Measurements from ENCODE around the gene ANTXR2. TPM values are rescaled to one million over a fixed set of nuclear protein-coding genes. Genes with fewer than 3 reads are reported as not detected.

ANTXR2 gene
- total and polyA plus RNA-seq, 2 of the 8 experiments (the other 6 are each of a cell fraction or from before 2014, with no cell fraction given) = 1.1 to 7.5 TPM

DNA sequence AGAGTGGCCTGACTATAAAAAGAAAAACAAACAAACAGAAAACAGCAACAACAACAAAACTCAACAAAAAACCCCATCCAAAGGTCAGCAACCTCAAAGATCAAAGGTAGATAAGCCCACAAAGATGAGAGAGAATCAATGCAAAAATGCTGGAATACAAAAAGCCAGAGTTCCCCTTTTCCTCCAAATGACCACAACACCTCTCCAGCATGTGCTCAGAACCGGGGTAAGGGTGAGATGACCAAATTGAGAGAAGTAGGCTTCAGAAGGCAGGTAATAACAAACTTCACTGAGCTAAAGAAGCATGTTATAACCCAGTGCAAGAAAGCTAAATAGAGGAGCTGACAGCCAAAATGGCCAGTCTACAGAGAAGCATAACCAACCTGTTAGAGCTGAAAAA, 43.5 kb upstream of the ANTXR2 start:
- no peak overlapping the region for H3K4me2 ChIP-seq (ENCODE audit: insufficient read depth in 1 of 2, low read depth in 2 of 2, low read length in 2 of 2)
- H3K4ac ChIP-seq (replicated peaks; ENCODE audit: insufficient read length, low read depth, low read length) = no peak overlapping the region
- no peak overlapping the region for H3K4me3 ChIP-seq (ENCODE audit: extremely low read depth in 1 of 4, insufficient read depth in 2 of 4, low read depth in 3 of 4, low read length in 4 of 4)
- H2BK15ac ChIP-seq (ENCODE audit: low read length) = no peak overlapping the region
- no peak overlapping the region for H3K18ac ChIP-seq (ENCODE audit: extremely low read depth, low read length)
- no peak overlapping the region for H3K9ac ChIP-seq (replicated peaks in 1 of 4; ENCODE audit: extremely low read depth in 1 of 4, low read depth in 3 of 4, low read length in 3 of 4)
- no peaks in the 10 kb centered on the region for H3K79me1 ChIP-seq (ENCODE audit: low read depth, low read length)
- no peak overlapping the region for H3K56ac ChIP-seq (replicated peaks; ENCODE audit: insufficient read length, low read depth, low read length)
- no peaks in the 10 kb centered on the region for H3K4me1 ChIP-seq (replicated peaks in 1 of 4; ENCODE audit: control insufficient read depth in 3 of 4, insufficient read depth in 4 of 4, low read length in 3 of 4)
- H3K23ac ChIP-seq (ENCODE audit: insufficient read length) = no peak overlapping the region
- TF ChIP-seq SIN3A (conservative IDR thresholded peaks at IDR 0.05 in 1 of 2, IDR thresholded peaks at IDR 0.05 in 1 of 2; ENCODE audit: low read depth in 1 of 2, low read length in 2 of 2) (no peak), YY1 (IDR thresholded peaks at IDR 0.05; ENCODE audit: low read depth, low read length) (no peak), CBX5 (IDR thresholded peaks at IDR 0.05; ENCODE audit: low read depth, low read length) (no peak), BCL11A (IDR thresholded peaks at IDR 0.05; ENCODE audit: low read depth in 2 of 2, low read length in 2 of 2) (no peak), SIX5 (IDR thresholded peaks at IDR 0.05; ENCODE audit: low read depth, low read length) (no peak), SIRT6 (IDR thresholded peaks at IDR 0.05; ENCODE audit: low read length) (no peak), BACH1 (IDR thresholded peaks at IDR 0.05; ENCODE audit: low read length) (no peak), CBX8 (IDR thresholded peaks at IDR 0.05; ENCODE audit: borderline replicate concordance, low read depth, low read length) (no peak), FOSL1 (IDR thresholded peaks at IDR 0.05; ENCODE audit: insufficient read depth, low read depth, low read length) (no peak)
- TF ChIP-seq, protein P1, sequence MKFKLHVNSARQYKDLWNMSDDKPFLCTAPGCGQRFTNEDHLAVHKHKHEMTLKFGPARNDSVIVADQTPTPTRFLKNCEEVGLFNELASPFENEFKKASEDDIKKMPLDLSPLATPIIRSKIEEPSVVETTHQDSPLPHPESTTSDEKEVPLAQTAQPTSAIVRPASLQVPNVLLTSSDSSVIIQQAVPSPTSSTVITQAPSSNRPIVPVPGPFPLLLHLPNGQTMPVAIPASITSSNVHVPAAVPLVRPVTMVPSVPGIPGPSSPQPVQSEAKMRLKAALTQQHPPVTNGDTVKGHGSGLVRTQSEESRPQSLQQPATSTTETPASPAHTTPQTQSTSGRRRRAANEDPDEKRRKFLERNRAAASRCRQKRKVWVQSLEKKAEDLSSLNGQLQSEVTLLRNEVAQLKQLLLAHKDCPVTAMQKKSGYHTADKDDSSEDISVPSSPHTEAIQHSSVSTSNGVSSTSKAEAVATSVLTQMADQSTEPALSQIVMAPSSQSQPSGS (IDR thresholded peaks at IDR 0.05; ENCODE audit: low read length) = no peak
- TF ChIP-seq, protein P2, sequence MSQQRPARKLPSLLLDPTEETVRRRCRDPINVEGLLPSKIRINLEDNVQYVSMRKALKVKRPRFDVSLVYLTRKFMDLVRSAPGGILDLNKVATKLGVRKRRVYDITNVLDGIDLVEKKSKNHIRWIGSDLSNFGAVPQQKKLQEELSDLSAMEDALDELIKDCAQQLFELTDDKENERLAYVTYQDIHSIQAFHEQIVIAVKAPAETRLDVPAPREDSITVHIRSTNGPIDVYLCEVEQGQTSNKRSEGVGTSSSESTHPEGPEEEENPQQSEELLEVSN (IDR thresholded peaks at IDR 0.05) = no peak
- CTCF ChIA-PET (ENCODE audit: partially characterized antibody) = interaction anchor here (4.1 kb wide), 1 partner anchor 9 kb away, joined by 13 read pairs; no protein-coding TSS in a partner anchor
- no peaks in the 10 kb centered on the region for H3K79me2 ChIP-seq (ENCODE audit: control insufficient read depth in 1 of 2, insufficient read depth in 2 of 2, low read length in 2 of 2)
- no peak overlapping the region for H2BK5ac ChIP-seq (ENCODE audit: low read depth, low read length)
- H2AK5ac ChIP-seq (ENCODE audit: low read depth, low read length) = no peak overlapping the region
- no peak overlapping the region for H2BK120ac ChIP-seq (replicated peaks; ENCODE audit: low read depth, low read length)
- H4K8ac ChIP-seq (ENCODE audit: extremely low read depth, insufficient read depth, low read length) = no peak overlapping the region
- 89% methylated on average over 1 of the region's 1 CpG; no CpG with 5 or more reads in 1 of the 2 experiments for WGBS, 2 experiments (ENCODE audit: extremely low coverage in 1 of 2, insufficient coverage in 1 of 2, insufficient read length in 1 of 2, insufficient replicate concordance in 2 of 2, low coverage in 1 of 2, low lambda C conversion rate in 2 of 2, missing lambda C conversion rate in 1 of 2)
- no peak overlapping the region for H3K14ac ChIP-seq (ENCODE audit: insufficient read length)
- no peak overlapping the region for H3K27ac ChIP-seq (ENCODE audit: low read depth, low read length)
- H3K36me3 ChIP-seq (ENCODE audit: control insufficient read depth in 2 of 4, insufficient read depth in 4 of 4, low read length in 3 of 4) = no peaks in the 10 kb centered on the region
- H3K23me2 ChIP-seq (ENCODE audit: low read depth, low read length) = no peaks in the 10 kb centered on the region
- no peak overlapping the region for H4K91ac ChIP-seq (replicated peaks; ENCODE audit: insufficient read length, low read length)
- no peak overlapping the region for H4K5ac ChIP-seq (ENCODE audit: insufficient read length, low read depth, low read length)
- POLR2A ChIA-PET (ENCODE audit: partially characterized antibody) = no interaction called here
- H3K27me3 ChIP-seq (replicated peaks in 1 of 4; ENCODE audit: control insufficient read depth in 3 of 4, extremely low read depth in 1 of 4, insufficient read depth in 3 of 4, low read length in 3 of 4) = no peaks in the 10 kb centered on the region
- DNase-seq (ENCODE audit: low read depth in 1 of 2, low spot score in 2 of 2) (no peak), FAIRE-seq (no peak)
- H2BK12ac ChIP-seq (ENCODE audit: low read depth, low read length) = no peak overlapping the region
- no peaks in the 10 kb centered on the region for H4K20me1 ChIP-seq (replicated peaks in 1 of 2; ENCODE audit: control insufficient read depth in 1 of 2, insufficient read depth in 2 of 2, low read length in 2 of 2)
- no peak overlapping the region for H2BK20ac ChIP-seq (ENCODE audit: low read length)
- no peaks in the 10 kb centered on the region for H3K9me3 ChIP-seq (ENCODE audit: insufficient read depth in 2 of 2, low read depth in 1 of 2, low read length in 1 of 2)
- H2AFZ ChIP-seq (ENCODE audit: low read length) = no peak overlapping the region

All from H1 (cell line).